WTC11 (cell line): ENCODE data around the gene TMEM161B. TPM values are rescaled to one million over a fixed set of nuclear protein-coding genes. Genes with fewer than 3 reads are reported as not detected.

Experiments
- ATAC-seq: fragments of 200-7000 bp; cut with Tn5 transposase; 2 replicates; pipeline ENCODE4 v1.10.0; 2021; ENCODE audit warnings: mild to moderate bottlenecking, moderate library complexity
- CTCF ChIA-PET: fragments of 300-600 bp; sonication (Branson Sonifier 250); formaldehyde crosslinking; loops from one replicate; lab custom pipeline; 2021; ENCODE audit warnings: antibody characterized with exemption; lab: Charles Lee
- POLR2A ChIA-PET: fragments of 350-600 bp; sonication (Branson Sonifier 250); formaldehyde crosslinking; loops from one replicate; lab custom pipeline; 2021; ENCODE audit warnings: antibody characterized with exemption; lab: Charles Lee
- DNase-seq: peaks from one replicate; pipeline ENCODE4 v3.0.0; 2021; ENCODE audit warnings: low spot score
- H3K27ac Mint-ChIP-seq: 2 replicates; pipeline ENCODE4 v1.8.0; 2021; ENCODE audit warnings: mixed read lengths
- H3K27me3 Mint-ChIP-seq: 2 replicates; pipeline ENCODE4 v1.8.0; 2021; ENCODE audit warnings: low read depth, mild to moderate bottlenecking, moderate library complexity, mixed read lengths
- H3K36me3 Mint-ChIP-seq: 2 replicates; pipeline ENCODE4 v1.8.0; 2021; ENCODE audit warnings: mixed read lengths
- H3K4me1 Mint-ChIP-seq: 2 replicates; pipeline ENCODE4 v1.8.0; 2022; ENCODE audit warnings: mixed read lengths
- H3K4me3 Mint-ChIP-seq: 2 replicates; pipeline ENCODE4 v1.8.0; 2021; ENCODE audit warnings: mild to moderate bottlenecking, moderate library complexity, mixed read lengths
- H3K9me3 Mint-ChIP-seq: 2 replicates; pipeline ENCODE4 v1.8.0; 2021; ENCODE audit warnings: mixed read lengths
- AR ChIP-seq: fragments of 250-450 bp; sonication (Bioruptor Pico); IDR thresholded peaks from 2 replicates; pipeline ENCODE4 v1.9.0; 2021; ENCODE audit warnings: mild to moderate bottlenecking
- CDX4 ChIP-seq: fragments of 250-450 bp; sonication (Bioruptor Pico); IDR thresholded peaks from 2 replicates; pipeline ENCODE4 v1.9.0; 2021; ENCODE audit warnings: moderate library complexity, mild to moderate bottlenecking, inconsistent platforms, borderline replicate concordance
- CREB1 ChIP-seq: sonication (generic); formaldehyde crosslinking; IDR thresholded peaks from 2 replicates; pipeline ENCODE4 v1.8.0; 2023; ENCODE audit warnings: mild to moderate bottlenecking, missing genetic modification reagents
- IRF1 ChIP-seq: sonication (generic); formaldehyde crosslinking; IDR thresholded peaks from 2 replicates; pipeline ENCODE4 v1.8.0; 2023; ENCODE audit warnings: missing genetic modification reagents
- IRF2 ChIP-seq: sonication (generic); formaldehyde crosslinking; IDR thresholded peaks from 2 replicates; pipeline ENCODE4 v1.8.0; 2022; ENCODE audit warnings: low read depth, missing genetic modification reagents, borderline replicate concordance
- JUN ChIP-seq: sonication (generic); formaldehyde crosslinking; IDR thresholded peaks from 2 replicates; pipeline ENCODE4 v1.8.0; 2023; ENCODE audit warnings: mild to moderate bottlenecking, missing genetic modification reagents
- MAX ChIP-seq: sonication (generic); formaldehyde crosslinking; IDR thresholded peaks from 2 replicates; pipeline ENCODE4 v1.8.0; 2022; ENCODE audit warnings: mild to moderate bottlenecking, missing genetic modification reagents
- NFYB ChIP-seq: sonication (generic); formaldehyde crosslinking; conservative IDR thresholded peaks from 2 replicates; pipeline ENCODE4 v1.8.0; 2022; ENCODE audit warnings: low read depth, missing genetic modification reagents
- PRRX2 ChIP-seq: fragments of 250-450 bp; sonication (Bioruptor Pico); IDR thresholded peaks from 2 replicates; pipeline ENCODE4 v1.8.0; 2021; ENCODE audit warnings: mild to moderate bottlenecking
- RELA ChIP-seq: sonication (generic); formaldehyde crosslinking; IDR thresholded peaks from 2 replicates; pipeline ENCODE4 v1.8.1; 2022; ENCODE audit warnings: missing genetic modification reagents, mild to moderate bottlenecking, borderline replicate concordance
- TCF7 ChIP-seq: sonication (generic); formaldehyde crosslinking; IDR thresholded peaks from 2 replicates; pipeline ENCODE4 v1.8.0; 2022; ENCODE audit warnings: mild to moderate bottlenecking, low read depth, missing genetic modification reagents, moderate library complexity
- USF2 ChIP-seq: sonication (generic); formaldehyde crosslinking; IDR thresholded peaks from 2 replicates; pipeline ENCODE4 v1.8.1; 2023; ENCODE audit warnings: mild to moderate bottlenecking, missing genetic modification reagents, moderate library complexity
- ZBTB21 ChIP-seq: sonication (generic); formaldehyde crosslinking; IDR thresholded peaks from 2 replicates; pipeline ENCODE4 v1.8.1; 2023; ENCODE audit warnings: mild to moderate bottlenecking, missing genetic modification reagents, borderline replicate concordance
- ZNF121 ChIP-seq: sonication (generic); formaldehyde crosslinking; IDR thresholded peaks from 2 replicates; pipeline ENCODE4 v1.8.0; 2023; ENCODE audit warnings: missing genetic modification reagents
- ZNF138 ChIP-seq: sonication (generic); formaldehyde crosslinking; conservative IDR thresholded peaks from 2 replicates; pipeline ENCODE4 v1.8.1; 2022; ENCODE audit warnings: mild to moderate bottlenecking, moderate library complexity, missing genetic modification reagents
- ZNF219 ChIP-seq: sonication (generic); formaldehyde crosslinking; IDR thresholded peaks from 2 replicates; pipeline ENCODE4 v1.8.0; 2023; ENCODE audit warnings: missing genetic modification reagents, mild to moderate bottlenecking, borderline replicate concordance
- ZNF425 ChIP-seq: fragments of 250-450 bp; sonication (Bioruptor Pico); conservative IDR thresholded peaks from 2 replicates; pipeline ENCODE4 v1.9.0; 2021; ENCODE audit warnings: mild to moderate bottlenecking
- ZNF671 ChIP-seq: fragments of 250-450 bp; sonication (Bioruptor Pico); IDR thresholded peaks from 2 replicates; pipeline ENCODE4 v1.8.0; 2021; ENCODE audit warnings: mild to moderate bottlenecking
- total RNA-seq: library from RNA; stranded (reverse); gene quantifications from 3 replicates; pipeline ENCODE4 v1.2.3, GENCODE V29; 2021

TMEM161B gene
- total RNA-seq, 1 experiment from 2014 or later, result 17.0 TPM

GRCh38 chr5:88298425-88298824 lies 29.8 kb upstream of the TMEM161B start:
- CTCF ChIA-PET, result no interaction called here
- ATAC-seq, result no peak

More at GRCh38 chr5:88298425-88298824, 29.8 kb upstream of the TMEM161B start:
- H3K4me1 Mint-ChIP-seq, result no peaks in the 10 kb centered on the region
- H3K27me3 Mint-ChIP-seq, result no peaks in the 10 kb centered on the region
- H3K9me3 Mint-ChIP-seq, result peaks cover 8% of the 10 kb centered on the region; the same call in 1 of the 2 replicates
- H3K4me3 Mint-ChIP-seq, result no peak overlapping the region
- no peak for DNase-seq
- POLR2A ChIA-PET, result no interaction called here
- TF ChIP-seq ZNF121, result no peak
- TF ChIP-seq JUN (CRISPR knock-in tag), result no peak
- TF ChIP-seq IRF1 (CRISPR knock-in tag), result no peak
- no peak for TF ChIP-seq ZNF671 (CRISPR knock-in tag)
- no peak for TF ChIP-seq AR
- TF ChIP-seq ZBTB21 (CRISPR knock-in tag), result no peak
- no peak for TF ChIP-seq ZNF138 (CRISPR knock-in tag)
- no peak for TF ChIP-seq MAX (CRISPR knock-in tag)
- no peak for TF ChIP-seq RELA
- no peak for TF ChIP-seq PRRX2 (CRISPR knock-in tag)
- TF ChIP-seq ZNF219, result no peak
- no peak for TF ChIP-seq CDX4
- no peak for TF ChIP-seq ZNF425 (CRISPR knock-in tag)
- TF ChIP-seq TCF7 (CRISPR knock-in tag), result no peak
- TF ChIP-seq CREB1 (CRISPR knock-in tag), result no peak
- TF ChIP-seq IRF2 (CRISPR knock-in tag), result no peak
- no peak for TF ChIP-seq NFYB (CRISPR knock-in tag)
- TF ChIP-seq USF2 (CRISPR knock-in tag), result no peak
- no peak overlapping the region for H3K27ac Mint-ChIP-seq
- H3K36me3 Mint-ChIP-seq, result no peaks in the 10 kb centered on the region
